Measurements from ENCODE around the gene SBK1.
"Not testable (repeated sequence)": the region's sequence is repeated elsewhere in the genome, so short reads cannot be mapped to it uniquely, and the experiment has no call there.

SBK1 gene

GRCh38 chr16:28335678-28336077 is 43.4 kb downstream of the SBK1 start:
- not testable (repeated sequence) for DNase-seq (ENCODE audit: low spot score)

GRCh38 chr16:28336940-28337710 is 44.8 kb downstream of the SBK1 start:
- DNase-seq (ENCODE audit: low spot score) = not testable (repeated sequence)

DNA sequence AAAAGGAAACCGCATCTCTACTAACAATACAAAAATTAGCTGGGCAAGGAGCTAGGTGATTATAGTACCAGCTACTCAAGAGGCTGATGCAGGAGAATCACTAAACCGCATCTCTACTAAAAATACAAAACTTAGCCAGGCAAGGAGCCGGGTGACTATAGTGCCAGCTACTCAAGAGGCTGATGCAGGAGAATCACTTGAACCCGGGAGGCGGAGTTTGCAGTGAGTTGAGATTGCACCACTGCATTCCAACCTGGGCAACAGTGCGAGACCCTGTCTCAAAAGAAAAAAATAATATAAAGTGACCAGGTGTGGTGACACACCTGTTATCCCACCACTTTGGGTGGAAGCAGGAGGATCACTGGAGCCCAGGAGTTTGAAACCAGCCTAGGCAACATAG is 45.9 kb downstream of the SBK1 start:
- not testable (repeated sequence) for DNase-seq (ENCODE audit: low spot score)

DNA sequence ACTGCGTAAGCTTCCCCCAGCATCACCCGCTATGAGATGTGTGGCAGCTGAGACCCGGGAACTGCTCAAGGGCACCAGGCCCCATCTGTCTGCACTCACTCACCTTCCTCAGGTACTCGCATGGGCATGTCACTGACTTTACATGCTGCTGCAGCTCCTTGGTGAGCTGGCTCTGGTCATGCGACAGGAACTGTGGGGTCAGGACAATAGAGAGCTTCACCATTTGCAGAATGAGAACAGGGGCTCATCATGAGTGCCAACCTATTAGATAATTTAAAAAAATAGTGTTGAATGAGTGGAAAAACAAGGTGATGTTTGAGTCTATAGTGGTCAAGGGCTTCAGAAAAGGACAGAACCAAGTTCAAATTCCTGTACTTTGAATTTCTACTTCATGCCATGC is 70.3 kb downstream of the SBK1 start:
- not testable (repeated sequence) for DNase-seq (ENCODE audit: low spot score)

DNA sequence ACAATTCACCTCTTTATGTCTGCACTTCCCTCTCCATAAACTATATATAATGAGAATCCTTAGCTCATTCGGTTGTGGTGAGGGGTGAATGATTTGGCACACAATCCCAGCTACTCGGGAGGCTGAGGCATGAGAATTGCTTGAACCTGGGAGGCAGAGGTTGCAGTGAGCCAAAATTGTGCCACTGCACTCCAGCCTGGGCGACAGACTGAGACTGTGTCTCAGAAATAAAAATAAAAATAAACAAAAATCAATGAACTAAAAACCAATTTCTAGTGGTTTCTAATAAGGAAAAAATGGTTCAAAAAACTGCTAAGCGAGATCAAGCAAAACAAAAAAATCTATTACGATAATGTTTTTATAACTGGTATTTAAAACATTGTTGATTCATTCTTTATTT is 71.1 kb downstream of the SBK1 start, which contains the start of gene NPIPB6:
TSS of gene NPIPB6 (minus strand) at position 101 of the 400 bp plus-strand sequence. CDS start 686 bp downstream, outside the sequence.
- DNase-seq (ENCODE audit: low spot score) = not testable (repeated sequence)

- DNase-seq (ENCODE audit: low spot score) = not testable (repeated sequence)
Observed at GRCh38 chr16:28364268-28365173, 72.2 kb downstream of the SBK1 start.

- DNase-seq (ENCODE audit: low spot score) = not testable (repeated sequence)
Observed at GRCh38 chr16:28367926-28368325, 75.6 kb downstream of the SBK1 start.
